DMS153 (cell line): ENCODE data around the gene EXOC1L.

Source experiments
- DNase-seq: peaks from one replicate; lab custom pipeline; 2025; lab: John Stamatoyannopoulos, UW

EXOC1L gene

DNA sequence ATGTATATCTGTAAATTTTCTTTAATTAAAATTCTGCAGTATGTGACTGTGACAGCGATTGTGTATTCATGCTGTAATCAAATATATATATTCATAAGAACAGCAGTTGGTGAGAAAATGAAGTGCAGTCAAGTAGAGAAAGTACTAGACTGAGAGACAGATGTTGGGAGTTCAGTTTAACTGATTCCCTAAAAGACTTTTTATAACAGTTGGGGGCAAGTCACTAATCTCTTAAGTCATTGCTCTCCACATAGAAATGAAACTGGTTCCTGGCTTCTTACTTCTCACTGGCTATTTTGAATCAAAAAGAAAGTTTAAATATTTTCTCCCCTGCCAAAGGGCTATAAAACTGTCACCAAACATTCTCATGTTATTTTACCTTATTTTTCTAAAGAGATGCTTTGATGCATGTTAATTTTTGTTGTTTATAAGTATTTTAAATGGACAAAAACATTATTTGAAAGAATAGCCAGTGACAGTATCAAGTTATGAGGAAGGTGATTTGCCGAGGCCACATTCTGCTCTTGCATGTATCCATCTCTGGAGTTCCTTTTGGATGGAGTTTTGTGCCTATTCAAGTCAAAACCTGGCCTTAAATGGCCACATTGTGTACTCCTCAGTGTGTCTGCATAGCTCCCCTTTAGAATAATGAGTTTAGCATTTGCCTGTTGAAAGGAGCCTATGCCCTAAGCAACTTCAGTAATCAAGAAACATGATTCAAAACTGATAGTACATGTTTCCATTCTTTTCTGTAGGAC is 64.7 kb downstream of the EXOC1L start:
- no peak for DNase-seq

DNA sequence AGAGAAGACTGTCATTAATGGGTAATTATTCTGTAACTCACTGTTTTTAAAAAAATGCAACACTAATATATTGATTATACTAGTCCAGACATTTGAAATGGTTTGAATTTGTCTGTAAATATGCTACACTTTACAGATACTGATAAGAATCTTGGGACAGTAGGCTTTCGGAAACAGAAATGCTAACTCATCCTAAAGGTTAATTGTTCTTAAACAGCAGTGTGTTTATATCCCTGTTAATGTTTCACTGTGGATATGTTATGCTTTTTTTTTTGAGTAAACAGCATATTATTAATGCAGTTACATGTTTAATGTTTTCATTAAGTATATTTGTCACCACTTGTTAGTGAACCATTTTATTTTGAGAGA is 65.2 kb downstream of the EXOC1L start:
- DNase-seq = no peak
